ENCODE measurements around the gene SEMA6B.
"Not testable (repeated sequence)": the region's sequence is repeated elsewhere in the genome, so short reads cannot be mapped to it uniquely, and the experiment has no call there.

The SEMA6B gene

GRCh38 chr19:4533835-4534424 lies 25.6 kb downstream of the SEMA6B start:
- no peaks in the 10 kb centered on the region for H3K9me3 ChIP-seq
- H3K27ac ChIP-seq: peak overlapping the region; percentile 95
- H3K4me3 ChIP-seq (ENCODE audit: low read depth in 1 of 2, low read length in 1 of 2): no peak overlapping the region
- peaks cover 50 to 51% of the 10 kb centered on the region in 2 experiments for H3K4me1 ChIP-seq (ENCODE audit: control insufficient read depth in 1 of 2, insufficient read depth in 1 of 2, low read depth in 1 of 2, low read length in 1 of 2)
- TF ChIP-seq CTCF (IDR thresholded peaks at IDR 0.05): no peak
- peaks cover 26% of the 10 kb centered on the region for H3K36me3 ChIP-seq
- H3K27me3 ChIP-seq: no peaks in the 10 kb centered on the region

GRCh38 chr19:4533334-4533733 lies 26.1 kb downstream of the SEMA6B start:
- no peak for TF ChIP-seq CTCF (IDR thresholded peaks at IDR 0.05)

GRCh38 chr19:4531562-4532165 lies 27.8 kb downstream of the SEMA6B start:
- Histone ChIP-seq H3K4me3 (ENCODE audit: low read depth in 1 of 2, low read length in 1 of 2) (no peak overlapping the region), H3K4me1 (ENCODE audit: control insufficient read depth in 1 of 2, insufficient read depth in 1 of 2, low read depth in 1 of 2, low read length in 1 of 2) (peaks cover 28% of the 10 kb centered on the region in 2 experiments), H3K27ac (no peak overlapping the region), H3K27me3 (no peaks in the 10 kb centered on the region), H3K9me3 (no peaks in the 10 kb centered on the region), H3K36me3 (peaks cover 12% of the 10 kb centered on the region)
- TF ChIP-seq CTCF (IDR thresholded peaks at IDR 0.05): no peak

More at GRCh38 chr19:4533334-4533733, 26.1 kb downstream of the SEMA6B start:
- H3K27me3 ChIP-seq: no peaks in the 10 kb centered on the region
- H3K9me3 ChIP-seq: no peaks in the 10 kb centered on the region
- peaks cover 28% of the 10 kb centered on the region for H3K36me3 ChIP-seq
- H3K27ac ChIP-seq: peak overlapping the region; percentile 95
- no peak overlapping the region for H3K4me3 ChIP-seq (ENCODE audit: low read depth in 1 of 2, low read length in 1 of 2)
- peaks cover 44 to 45% of the 10 kb centered on the region in 2 experiments for H3K4me1 ChIP-seq (ENCODE audit: control insufficient read depth in 1 of 2, insufficient read depth in 1 of 2, low read depth in 1 of 2, low read length in 1 of 2)

GRCh38 chr19:4529924-4530522 lies 29.5 kb downstream of the SEMA6B start:
- no peak for TF ChIP-seq CTCF (IDR thresholded peaks at IDR 0.05)
- H3K4me1 ChIP-seq (ENCODE audit: control insufficient read depth in 1 of 2, insufficient read depth in 1 of 2, low read depth in 1 of 2, low read length in 1 of 2): peaks cover 12 to 18% of the 10 kb centered on the region in 2 experiments
- H3K9me3 ChIP-seq: no peaks in the 10 kb centered on the region
- H3K27me3 ChIP-seq: no peaks in the 10 kb centered on the region
- H3K36me3 ChIP-seq: peaks cover 23% of the 10 kb centered on the region
- H3K4me3 ChIP-seq (ENCODE audit: low read depth in 1 of 2, low read length in 1 of 2): no peak overlapping the region
- H3K27ac ChIP-seq: no peak overlapping the region

GRCh38 chr19:4528843-4529242 lies 30.6 kb downstream of the SEMA6B start:
- Histone ChIP-seq H3K4me3 (ENCODE audit: low read depth in 1 of 2, low read length in 1 of 2) (no peak overlapping the region), H3K27ac (no peak overlapping the region), H3K36me3 (peaks cover 33% of the 10 kb centered on the region), H3K9me3 (no peaks in the 10 kb centered on the region), H3K27me3 (no peaks in the 10 kb centered on the region), H3K4me1 (ENCODE audit: control insufficient read depth in 1 of 2, insufficient read depth in 1 of 2, low read depth in 1 of 2, low read length in 1 of 2) (peaks cover under 1 to 11% of the 10 kb centered on the region in 2 experiments)
- TF ChIP-seq CTCF (IDR thresholded peaks at IDR 0.05): no peak

GRCh38 chr19:4527377-4527776 lies 32.1 kb downstream of the SEMA6B start:
- H3K4me3 ChIP-seq (ENCODE audit: low read depth in 1 of 2, low read length in 1 of 2); H3K9me3 ChIP-seq; H3K27me3 ChIP-seq; H3K27ac ChIP-seq: not testable (repeated sequence)
- H3K4me1 ChIP-seq (ENCODE audit: control insufficient read depth in 1 of 2, insufficient read depth in 1 of 2, low read depth in 1 of 2, low read length in 1 of 2): peaks cover 0 to 16% of the 10 kb centered on the region in 2 experiments
- peaks cover 44% of the 10 kb centered on the region for H3K36me3 ChIP-seq
